Mesendoderm (in vitro differentiated cells): ENCODE results near the gene ACSF3.

ENCODE experiments used
- DNase-seq: peaks from one replicate; pipeline ENCODE4 v3.0.0; 2013
- H2AK5ac ChIP-seq: 2 replicates; pipeline ENCODE4 v1.6.1; 2013; ENCODE audit warnings: low read length, inconsistent platforms
- H2BK120ac ChIP-seq: 2 replicates; pipeline ENCODE4 v1.6.1; 2013; ENCODE audit warnings: low read depth, mild to moderate bottlenecking, low read length, moderate library complexity, mixed read lengths
- H2BK15ac ChIP-seq: replicated peaks from 2 replicates; pipeline ENCODE4 v1.6.1; 2013; ENCODE audit warnings: low read depth, mild to moderate bottlenecking, moderate library complexity
- H2BK5ac ChIP-seq: 2 replicates; pipeline ENCODE4 v1.6.1; 2013; ENCODE audit warnings: low read length, inconsistent platforms
- H3K18ac ChIP-seq: 2 replicates; pipeline ENCODE4 v1.6.1; 2013; ENCODE audit warnings: mild to moderate bottlenecking, low read length, mixed read lengths
- H3K23ac ChIP-seq: one replicate; pipeline ENCODE4 v1.6.1; 2013; ENCODE audit warnings: low read length
- H3K27ac ChIP-seq: 2 replicates; pipeline ENCODE4 v1.5.1; 2013; ENCODE audit warnings: low read depth, mild to moderate bottlenecking, inconsistent platforms, low read length, moderate library complexity
- H3K27me3 ChIP-seq: 2 replicates; pipeline ENCODE4 v1.6.1; 2013; ENCODE audit warnings: low read length, control low read depth, mild to moderate bottlenecking, inconsistent platforms; ENCODE audit not compliant: insufficient read depth, poor library complexity
- H3K36me3 ChIP-seq: 2 replicates; pipeline ENCODE4 v1.6.1; 2013; ENCODE audit warnings: low read length, inconsistent platforms; ENCODE audit not compliant: control insufficient read depth, insufficient read depth
- H3K4ac ChIP-seq: one replicate; pipeline ENCODE4 v1.6.1; 2013; ENCODE audit warnings: low read depth, mild to moderate bottlenecking, low read length, moderate library complexity
- H3K4me1 ChIP-seq: 2 replicates; pipeline ENCODE4 v1.6.1; 2013; ENCODE audit warnings: low read depth, low read length, inconsistent platforms; ENCODE audit not compliant: control insufficient read depth
- H3K4me2 ChIP-seq: 2 replicates; pipeline ENCODE4 v1.6.1; 2013; ENCODE audit warnings: low read length
- H3K4me3 ChIP-seq: 2 replicates; pipeline ENCODE4 v1.5.1; 2013; ENCODE audit warnings: mild to moderate bottlenecking, low read length
- H3K56ac ChIP-seq: one replicate; pipeline ENCODE4 v1.6.1; 2013; ENCODE audit warnings: low read length
- H3K79me1 ChIP-seq: 2 replicates; pipeline ENCODE4 v1.6.1; 2013; ENCODE audit warnings: low read length, inconsistent platforms
- H3K79me2 ChIP-seq: 2 replicates; pipeline ENCODE4 v1.6.1; 2013; ENCODE audit warnings: mild to moderate bottlenecking, low read length; ENCODE audit not compliant: control insufficient read depth, insufficient read depth
- H3K9ac ChIP-seq: 2 replicates; pipeline ENCODE4 v1.6.1; 2013; ENCODE audit warnings: low read length, inconsistent platforms
- H4K5ac ChIP-seq: one replicate; pipeline ENCODE4 v1.6.1; 2013; ENCODE audit warnings: low read length
- H4K8ac ChIP-seq: one replicate; pipeline ENCODE4 v1.6.1; 2013; ENCODE audit warnings: low read depth, mild to moderate bottlenecking, control low read depth, low read length, moderate library complexity
- WGBS: extraction: QIAGEN DNeasy Blood & Tissue Kit; methylation state at CpG from one replicate; pipeline ENCODE4 v1.1.7; 2013; ENCODE audit warnings: low lambda C conversion rate, missing lambda C conversion rate; ENCODE audit not compliant: insufficient coverage; ENCODE audit errors: extremely low coverage; 5-methylcytosine and 5-hydroxymethylcytosine counted together

ACSF3 gene

GRCh38 chr16:89106533-89107202, 13.0 kb downstream of the ACSF3 start:
- Histone ChIP-seq H3K4me2 (no peak overlapping the region), H2BK15ac (no peak overlapping the region), H4K5ac (no peak overlapping the region), H2AK5ac (no peak overlapping the region), H2BK120ac (no peak overlapping the region), H3K9ac (no peak overlapping the region), H3K23ac (no peak overlapping the region), H3K27ac (no peak overlapping the region), H3K27me3 (no peaks in the 10 kb centered on the region), H3K56ac (no peak overlapping the region), H3K79me2 (no peaks in the 10 kb centered on the region), H3K4ac (no peak overlapping the region), H3K79me1 (peaks cover 2% of the 10 kb centered on the region), H3K4me1 (no peaks in the 10 kb centered on the region), H2BK5ac (no peak overlapping the region), H3K4me3 (no peak overlapping the region), H4K8ac (no peak overlapping the region), H3K36me3 (peaks cover 2% of the 10 kb centered on the region), H3K18ac (no peak overlapping the region)
- no CpG with 5 or more reads among the region's 15 CpGs for WGBS
- no peak for DNase-seq

DNA sequence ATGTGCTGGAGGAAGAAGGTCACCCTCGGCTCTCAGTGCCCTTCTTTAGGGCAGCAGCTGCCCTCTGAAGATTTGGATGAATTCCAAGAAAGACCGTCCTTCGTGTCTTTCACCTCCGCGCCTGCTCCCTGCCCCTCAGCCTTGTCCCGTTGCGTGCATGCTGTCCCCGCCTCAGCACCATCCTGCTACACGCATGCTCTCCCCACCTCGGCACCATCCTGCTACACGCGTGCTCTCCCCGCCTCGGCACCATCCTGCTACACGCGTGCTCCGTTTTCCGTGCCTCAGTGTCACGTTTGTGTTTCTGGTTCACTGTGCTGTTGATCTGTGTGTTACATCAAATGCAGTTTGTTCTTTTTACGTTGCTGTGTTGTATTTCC, 13.5 kb downstream of the ACSF3 start:
- no peaks in the 10 kb centered on the region for H3K79me2 ChIP-seq
- H3K23ac ChIP-seq, result no peak overlapping the region
- no peak overlapping the region for H3K4me3 ChIP-seq
- no peak overlapping the region for H2BK5ac ChIP-seq
- no peak overlapping the region for H3K18ac ChIP-seq
- H4K8ac ChIP-seq, result no peak overlapping the region
- H4K5ac ChIP-seq, result no peak overlapping the region
- H2BK120ac ChIP-seq, result no peak overlapping the region
- peaks cover 2% of the 10 kb centered on the region for H3K79me1 ChIP-seq
- no CpG with 5 or more reads among the region's 20 CpGs for WGBS
- H3K36me3 ChIP-seq, result peaks cover 2% of the 10 kb centered on the region
- no peak overlapping the region for H3K4ac ChIP-seq
- no peak overlapping the region for H3K27ac ChIP-seq
- no peak overlapping the region for H2BK15ac ChIP-seq
- DNase-seq, result no peak
- H3K9ac ChIP-seq, result no peak overlapping the region
- H3K27me3 ChIP-seq, result no peaks in the 10 kb centered on the region
- no peak overlapping the region for H3K56ac ChIP-seq
- H3K4me1 ChIP-seq, result no peaks in the 10 kb centered on the region
- H2AK5ac ChIP-seq, result no peak overlapping the region
- H3K4me2 ChIP-seq, result no peak overlapping the region

GRCh38 chr16:89108416-89108815, 14.8 kb downstream of the ACSF3 start:
- H2BK15ac ChIP-seq, result no peak overlapping the region
- peaks cover 2% of the 10 kb centered on the region for H3K79me1 ChIP-seq
- H3K9ac ChIP-seq, result no peak overlapping the region
- H2BK120ac ChIP-seq, result no peak overlapping the region
- no peaks in the 10 kb centered on the region for H3K4me1 ChIP-seq
- no peak overlapping the region for H3K56ac ChIP-seq
- H3K27me3 ChIP-seq, result no peaks in the 10 kb centered on the region
- peaks cover 2% of the 10 kb centered on the region for H3K36me3 ChIP-seq
- no peak overlapping the region for H4K8ac ChIP-seq
- no peak overlapping the region for H2BK5ac ChIP-seq
- H3K18ac ChIP-seq, result no peak overlapping the region
- WGBS, result no CpG with 5 or more reads among the region's 5 CpGs
- no peak overlapping the region for H3K23ac ChIP-seq
- H3K4me2 ChIP-seq, result no peak overlapping the region
- H3K4me3 ChIP-seq, result no peak overlapping the region
- no peaks in the 10 kb centered on the region for H3K79me2 ChIP-seq
- H3K4ac ChIP-seq, result no peak overlapping the region
- no peak overlapping the region for H3K27ac ChIP-seq
- H4K5ac ChIP-seq, result no peak overlapping the region
- no peak overlapping the region for H2AK5ac ChIP-seq
- DNase-seq, result no peak

GRCh38 chr16:89110641-89111040, 17.0 kb downstream of the ACSF3 start:
- Histone ChIP-seq H3K79me2 (no peaks in the 10 kb centered on the region), H3K4me1 (no peaks in the 10 kb centered on the region), H2BK5ac (no peak overlapping the region), H3K9ac (no peak overlapping the region), H4K8ac (no peak overlapping the region), H3K18ac (no peak overlapping the region), H3K23ac (no peak overlapping the region), H2BK15ac (no peak overlapping the region), H3K27me3 (no peaks in the 10 kb centered on the region), H3K56ac (no peak overlapping the region), H3K79me1 (peaks cover 2% of the 10 kb centered on the region), H3K27ac (no peak overlapping the region), H2BK120ac (no peak overlapping the region), H2AK5ac (no peak overlapping the region), H3K4ac (no peak overlapping the region), H3K4me3 (no peak overlapping the region), H3K36me3 (peaks cover 2% of the 10 kb centered on the region), H3K4me2 (no peak overlapping the region), H4K5ac (no peak overlapping the region)
- DNase-seq, result no peak
- WGBS, result no CpG with 5 or more reads among the region's 14 CpGs

DNA sequence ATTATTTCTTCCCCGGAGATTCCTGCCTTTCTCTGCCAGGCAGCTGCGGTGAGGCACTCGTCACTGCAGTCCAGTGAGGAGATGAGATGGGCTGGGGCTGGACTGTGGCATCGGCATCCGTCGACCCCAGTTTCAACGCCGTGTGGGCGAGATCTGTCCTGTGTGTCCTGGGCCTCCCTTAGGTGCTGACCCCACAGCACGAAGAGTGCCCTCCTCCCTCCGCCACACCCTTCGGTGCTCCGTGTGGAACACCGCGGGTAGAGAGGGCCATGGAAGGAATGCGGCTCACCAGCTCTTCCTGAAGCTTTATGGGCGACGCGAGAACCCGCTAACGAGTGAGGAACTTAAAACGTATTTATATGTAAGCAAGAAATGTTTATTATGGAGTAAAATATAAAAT, 17.6 kb downstream of the ACSF3 start:
- no peak overlapping the region for H3K4me2 ChIP-seq
- H3K23ac ChIP-seq, result no peak overlapping the region
- H3K36me3 ChIP-seq, result peaks cover 2% of the 10 kb centered on the region
- H2BK5ac ChIP-seq, result no peak overlapping the region
- H3K79me1 ChIP-seq, result peaks cover 2% of the 10 kb centered on the region
- WGBS, result no CpG with 5 or more reads among the region's 22 CpGs
- no peak overlapping the region for H2AK5ac ChIP-seq
- no peak for DNase-seq
- H2BK15ac ChIP-seq, result no peak overlapping the region
- no peak overlapping the region for H2BK120ac ChIP-seq
- H3K4me3 ChIP-seq, result no peak overlapping the region
- H3K79me2 ChIP-seq, result no peaks in the 10 kb centered on the region
- no peak overlapping the region for H3K56ac ChIP-seq
- no peak overlapping the region for H3K9ac ChIP-seq
- H3K18ac ChIP-seq, result no peak overlapping the region
- H3K27me3 ChIP-seq, result no peaks in the 10 kb centered on the region
- no peak overlapping the region for H4K5ac ChIP-seq
- H4K8ac ChIP-seq, result no peak overlapping the region
- no peak overlapping the region for H3K4ac ChIP-seq
- H3K27ac ChIP-seq, result no peak overlapping the region
- H3K4me1 ChIP-seq, result no peaks in the 10 kb centered on the region
